B cell (primary cell): ENCODE measurements around the gene HOXB6. TPM values are rescaled to one million over a fixed set of nuclear protein-coding genes. Genes with fewer than 3 reads are reported as not detected.

ENCODE experiments used
- ATAC-seq: fragments of 200-7000 bp; cut with Tn5 transposase; one replicate; pipeline ENCODE4 v1.10.0; 2021; ENCODE audit warnings: low read depth, mild to moderate bottlenecking, moderate number of reproducible peaks, moderate library complexity
- CTCF ChIA-PET: fragments of 350-600 bp; sonication (Branson Sonifier 250); formaldehyde crosslinking; loops from one replicate; lab custom pipeline; 2021; ENCODE audit warnings: antibody characterized with exemption, inconsistent platforms; lab: Charles Lee
- POLR2A ChIA-PET: fragments of 350-600 bp; sonication (Branson Sonifier 250); formaldehyde crosslinking; loops from one replicate; lab custom pipeline; 2021; ENCODE audit warnings: antibody characterized with exemption; lab: Charles Lee
- DNase-seq: peaks from one replicate; pipeline ENCODE4 v3.0.0; 2013
- H2AFZ ChIP-seq: 2 replicates; pipeline ENCODE4 v1.6.1; 2012; ENCODE audit warnings: mild to moderate bottlenecking, low read depth, low read length; ENCODE audit not compliant: insufficient read depth, poor library complexity, severe bottlenecking
- H3K27ac ChIP-seq, 2 donors: 1 replicate in 1 of 2; 2 replicates in 1 of 2; pipeline ENCODE4 v1.5.1; 2012 to 2013; ENCODE audit warnings: low read length in 2 of 2, mild to moderate bottlenecking in 2 of 2, moderate library complexity in 1 of 2
- H3K27me3 ChIP-seq, 4 experiments: fragments of 200-600 bp in 1 of 4; sonication (generic) in 1 of 4; replicated peaks in 1 of 4; 1 replicate in 2 of 4; 2 replicates in 2 of 4; pipeline versions ENCODE4 v1.6.1 to v1.7.0; 2013 to 2016; ENCODE audit warnings: low read length in 3 of 4, mild to moderate bottlenecking in 2 of 4, mixed read lengths in 1 of 4, moderate library complexity in 1 of 4; ENCODE audit not compliant: insufficient read depth in 4 of 4, control insufficient read depth in 3 of 4; ENCODE audit errors: control extremely low read depth in 1 of 4
- H3K36me3 ChIP-seq, 2 experiments: replicated peaks in 1 of 2; 1 replicate in 1 of 2; 2 replicates in 1 of 2; pipeline versions ENCODE4 v1.6.1 to v1.7.1; 2013; ENCODE audit warnings: low read length in 1 of 2; ENCODE audit not compliant: insufficient read depth in 2 of 2, control insufficient read depth in 1 of 2; ENCODE audit errors: control extremely low read depth in 1 of 2, extremely low read depth in 1 of 2
- H3K4me1 ChIP-seq, 2 donors: fragments of 200-600 bp in 1 of 2; sonication (generic) in 1 of 2; 1 replicate in 1 of 2; 2 replicates in 1 of 2; pipeline versions ENCODE4 v1.5.1 to v1.6.1; 2013 to 2017; ENCODE audit warnings: low read length in 2 of 2; ENCODE audit not compliant: control insufficient read depth in 2 of 2, insufficient read depth in 2 of 2
- H3K4me2 ChIP-seq: replicated peaks from 2 replicates; pipeline ENCODE3; 2012; ENCODE audit warnings: mild to moderate bottlenecking, low read depth, low read length; ENCODE audit not compliant: poor library complexity, severe bottlenecking
- H3K4me3 ChIP-seq, 5 experiments: fragments of 200-600 bp in 1 of 5; sonication (generic) in 1 of 5; 1 replicate in 3 of 5; 2 replicates in 2 of 5; pipeline versions ENCODE4 v1.5.1 to v1.7.0; 2011 to 2016; ENCODE audit warnings: low read length in 4 of 5, mild to moderate bottlenecking in 4 of 5, low read depth in 2 of 5, control low read depth in 1 of 5, moderate library complexity in 1 of 5; ENCODE audit not compliant: insufficient read depth in 1 of 5; ENCODE audit errors: control extremely low read depth in 1 of 5, extremely low read depth in 1 of 5
- H3K79me2 ChIP-seq: fragments of 200-600 bp; sonication (generic); one replicate; pipeline ENCODE4 v1.6.0; 2016; ENCODE audit warnings: low read length; ENCODE audit not compliant: control insufficient read depth, insufficient read depth
- H3K9ac ChIP-seq: fragments of 200-600 bp; sonication (generic); 2 replicates; pipeline ENCODE4 v1.6.1; 2017; ENCODE audit warnings: mild to moderate bottlenecking, low read length, moderate library complexity
- H3K9me3 ChIP-seq, 3 donors: one replicate each; pipeline versions ENCODE4 v1.6.1 to v1.7.1; 2013; ENCODE audit warnings: low read length in 2 of 3; ENCODE audit not compliant: control insufficient read depth in 2 of 3, insufficient read depth in 1 of 3; ENCODE audit errors: control extremely low read depth in 1 of 3
- H4K20me1 ChIP-seq: 2 replicates; pipeline ENCODE4 v1.6.0; 2012; ENCODE audit warnings: mild to moderate bottlenecking, low read length; ENCODE audit not compliant: insufficient read depth, control insufficient read depth, poor library complexity, severe bottlenecking
- H3K27ac Mint-ChIP-seq: one replicate; pipeline ENCODE4 v1.8.0; 2021; ENCODE audit warnings: mixed read lengths
- H3K27me3 Mint-ChIP-seq: one replicate; pipeline ENCODE4 v1.8.0; 2021; ENCODE audit warnings: mixed read lengths
- H3K4me1 Mint-ChIP-seq: one replicate; pipeline ENCODE4 v1.8.0; 2021; ENCODE audit warnings: mixed read lengths
- H3K4me3 Mint-ChIP-seq: one replicate; pipeline ENCODE4 v1.8.0; 2021; ENCODE audit warnings: mixed read lengths
- H3K9me3 Mint-ChIP-seq: one replicate; pipeline ENCODE4 v1.8.0; 2022; ENCODE audit warnings: mixed read lengths; ENCODE audit not compliant: insufficient read depth
- CTCF ChIP-seq: fragments of 200-600 bp; IDR thresholded peaks from one replicate; pipeline ENCODE4 v1.8.0; 2022; ENCODE audit warnings: antibody characterized with exemption, mild to moderate bottlenecking
- EZH2 ChIP-seq: IDR thresholded peaks from 2 replicates; pipeline ENCODE4 v1.6.1; 2012; ENCODE audit warnings: borderline replicate concordance, low read depth, mild to moderate bottlenecking, moderate library complexity, low read length; ENCODE audit not compliant: insufficient read depth, poor library complexity, severe bottlenecking
- WGBS: methylation state at CpG from one replicate; pipeline ENCODE4 v1.1.5; 2013; ENCODE audit warnings: missing lambda C conversion rate; ENCODE audit not compliant: insufficient coverage; 5-methylcytosine and 5-hydroxymethylcytosine counted together
- intact Hi-C: fragments of 100-400 bp; cut with micrococcal nuclease; formaldehyde crosslinking; loops from one replicate; pipeline ENCODE4 v1.10.0; 2022
- polyA plus RNA-seq: library from polyadenylated mRNA; depleted of rRNA; stranded (reverse); fragments of >200 nt; gene quantifications from 2 replicates; pipeline ENCODE4 v1.2.3, GENCODE V29; 2012
- total RNA-seq, 2 donors: library from RNA; stranded (reverse); fragments of 120-200 nt in 1 of 2; gene quantifications; 1 replicate in 1 of 2; 2 replicates in 1 of 2; pipeline versions ENCODE4 v1.2.3 to v1.2.4, GENCODE V29; 2013 to 2022

HOXB6 gene
- total and polyA plus RNA-seq, 2 donors (not counting 1 experiment from before 2014, with no cell fraction given), result 0.10 TPM; not detected in 1

GRCh38 chr17:48598736-48599135 lies 6.0 kb downstream of the HOXB6 start:
- Histone ChIP-seq H3K27me3 (peaks cover 0 to 100% (median 77%) of the 10 kb centered on the region in 4 experiments), H4K20me1 (peaks cover 8% of the 10 kb centered on the region), H3K27ac (no peak overlapping the region), H3K9ac (no peak overlapping the region), H3K79me2 (no peaks in the 10 kb centered on the region), H3K4me1 (peaks cover 40 to 45% of the 10 kb centered on the region in 2 donors), H3K9me3 (peaks cover 0 to 30% (median 0%) of the 10 kb centered on the region in 3 donors), H3K4me3 (no peak overlapping the region), H3K4me2 (no peak overlapping the region), H2AFZ (no peak overlapping the region), H3K36me3 (no peaks in the 10 kb centered on the region)
- Mint-ChIP-seq H3K4me3 (peak overlapping the region; percentile 81), H3K27me3 (peaks cover 85% of the 10 kb centered on the region), H3K4me1 (peaks cover 35% of the 10 kb centered on the region), H3K9me3 (no peaks in the 10 kb centered on the region), H3K27ac (no peak overlapping the region)
- CTCF ChIA-PET, result interaction anchor here (0.7 to 1.1 kb wide), 3 partner anchors 8 to 98 kb away, joined by 3 to 6 read pairs (median 4); no protein-coding TSS in a partner anchor
- no peak for TF ChIP-seq CTCF
- no peak for TF ChIP-seq EZH2
- intact Hi-C loops, result loop anchor here (5.0 kb wide), 1 partner anchor 129 kb away; the partner anchor contains the start of gene HOXB13
- DNase-seq, result peak; percentile 35
- no peak for ATAC-seq
- POLR2A ChIA-PET, result no interaction called here
- 74% methylated on average over 5 of the region's 7 CpGs for WGBS
